ENCODE data around the gene STK17B.
"Not testable (repeated sequence)": the region's sequence is repeated elsewhere in the genome, so short reads cannot be mapped to it uniquely, and the experiment has no call there.

The STK17B gene

GRCh38 chr2:196105951-196106350, 65.4 kb downstream of the STK17B start:
- DNase-seq = no peak

DNA sequence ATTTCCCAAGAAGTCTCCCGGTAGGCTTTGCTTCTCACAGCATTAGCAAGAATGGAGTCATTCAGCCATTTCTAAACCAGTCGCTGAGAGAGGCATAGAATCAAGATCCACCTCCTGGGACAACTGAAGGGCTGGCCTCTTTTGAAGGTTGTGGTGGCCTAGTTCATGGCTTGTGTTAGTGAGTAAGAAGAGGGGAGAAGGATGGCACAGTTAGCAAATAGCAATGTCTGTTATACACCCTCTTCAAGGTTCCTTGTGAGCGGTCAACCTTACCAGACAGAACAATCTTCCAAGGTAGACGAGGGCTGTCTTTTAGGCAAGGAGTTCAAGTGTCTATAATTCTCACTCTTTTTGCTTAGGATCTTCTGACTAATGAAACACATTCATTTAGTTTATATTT, 67.3 kb downstream of the STK17B start:
- DNase-seq = no peak

GRCh38 chr2:196103626-196104025, 67.8 kb downstream of the STK17B start:
- no peak for DNase-seq

DNA sequence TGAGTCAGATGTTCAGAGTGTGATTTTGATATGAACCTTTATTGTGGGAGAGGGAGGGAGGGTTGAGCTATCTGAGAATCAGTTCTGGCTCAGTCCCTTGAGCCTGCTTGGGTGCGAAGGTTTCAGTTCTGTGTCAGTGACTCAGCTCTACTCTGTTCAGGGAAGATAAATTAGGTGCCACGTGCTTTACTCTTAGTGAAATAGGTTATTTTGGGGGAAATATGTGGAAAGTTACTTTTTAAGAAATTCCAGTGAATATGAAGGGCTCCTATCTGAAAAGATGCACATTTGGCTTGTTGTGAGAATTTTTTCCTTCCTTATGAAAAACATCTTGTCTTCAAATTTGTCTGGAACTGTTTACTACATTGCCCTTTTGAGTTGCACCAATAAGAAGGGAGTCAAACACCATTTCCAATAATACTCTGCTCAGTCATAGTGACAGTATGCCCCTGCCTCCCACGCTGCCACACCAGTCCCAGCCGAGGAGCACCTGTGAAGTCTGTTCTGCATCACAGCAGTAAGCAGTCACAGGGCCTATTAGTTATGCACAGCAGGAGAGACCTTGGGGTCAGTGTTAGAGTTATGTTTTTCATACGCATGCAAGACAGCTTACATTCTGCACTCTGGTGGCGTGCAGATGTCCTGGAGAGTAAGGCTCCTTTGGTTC, 69.9 kb downstream of the STK17B start:
- no peak for DNase-seq

DNA sequence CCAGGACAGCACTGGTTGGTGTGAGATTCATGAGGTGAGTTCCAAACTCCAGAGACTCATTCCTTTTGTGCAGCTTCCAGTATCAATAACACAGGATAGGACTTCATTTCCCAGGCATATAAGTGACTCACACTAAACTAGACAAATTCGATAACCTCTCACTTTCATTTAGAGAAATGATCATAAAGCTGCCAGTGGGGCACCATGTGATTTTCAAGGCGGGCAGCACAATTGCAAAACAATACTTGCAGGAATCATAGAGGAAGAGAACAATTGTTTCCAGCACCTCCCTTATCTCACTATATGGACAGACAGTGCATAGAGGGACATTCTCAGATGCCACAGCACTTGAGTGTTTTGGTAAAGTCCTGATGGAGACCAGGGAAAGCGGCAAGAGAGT, 71.5 kb downstream of the STK17B start:
- DNase-seq = no peak

DNA sequence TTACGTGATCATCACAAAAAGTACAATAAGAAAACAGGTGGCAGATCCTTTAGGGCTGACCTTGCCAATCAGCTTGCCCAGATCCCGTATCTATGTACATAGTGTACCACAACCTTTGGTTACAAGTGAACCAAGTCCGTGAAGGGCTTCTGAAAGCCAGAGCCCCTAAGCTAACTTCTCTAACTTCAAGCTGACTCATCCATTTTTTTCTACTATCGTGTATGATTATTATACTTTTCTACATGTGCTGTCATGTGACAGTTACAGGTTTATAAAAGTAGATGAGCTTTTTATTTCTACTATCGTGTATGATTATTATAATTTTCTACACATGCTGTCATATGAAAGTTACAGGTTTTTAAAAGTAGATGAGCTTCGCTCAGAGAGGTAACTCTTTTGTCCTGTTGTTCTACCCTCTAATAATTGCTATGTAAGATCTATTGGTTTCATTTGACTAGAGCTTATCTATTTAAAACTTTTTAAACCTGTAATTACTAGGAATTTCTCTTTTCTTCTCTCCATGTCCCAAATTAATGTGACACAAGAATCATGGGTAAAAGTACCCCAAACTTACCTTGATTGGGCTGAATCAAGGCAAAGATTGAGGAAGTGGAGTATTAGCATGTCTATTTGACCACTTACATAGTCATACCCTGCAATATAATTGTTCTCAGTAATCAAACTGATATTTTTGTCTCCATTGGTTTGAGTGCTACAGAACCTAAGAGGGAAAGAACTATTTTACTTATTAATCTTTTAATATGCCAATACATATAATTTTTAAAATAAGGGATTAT, 73.3 kb downstream of the STK17B start:
- DNase-seq = no peak

GRCh38 chr2:196096982-196097745, 74.2 kb downstream of the STK17B start:
- DNase-seq = no peak

- DNase-seq = no peak
Observed at GRCh38 chr2:196096264-196096663, 75.1 kb downstream of the STK17B start.

DNA sequence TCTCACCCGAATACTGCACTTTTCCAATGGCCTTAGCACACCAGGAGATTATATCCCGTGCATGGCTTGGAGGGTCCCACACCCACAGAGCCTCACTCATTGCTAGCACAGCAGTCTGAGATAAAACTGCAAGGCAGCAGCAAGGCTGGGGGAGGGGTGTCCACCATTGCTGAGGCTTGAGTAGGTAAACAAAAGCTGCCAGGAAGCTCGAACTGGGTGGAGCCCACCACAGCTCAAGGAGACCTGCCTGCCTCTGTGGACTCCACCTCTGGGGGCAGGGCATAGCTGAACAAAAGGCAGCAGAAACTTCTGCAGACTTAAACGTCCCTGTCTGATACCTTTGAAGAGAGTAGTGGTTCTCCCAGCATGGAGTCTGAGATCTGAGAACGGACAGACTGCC, 81.9 kb downstream of the STK17B start:
- DNase-seq = not testable (repeated sequence)

GRCh38 chr2:196088203-196088602, 83.2 kb downstream of the STK17B start:
- no peak for DNase-seq

DNA sequence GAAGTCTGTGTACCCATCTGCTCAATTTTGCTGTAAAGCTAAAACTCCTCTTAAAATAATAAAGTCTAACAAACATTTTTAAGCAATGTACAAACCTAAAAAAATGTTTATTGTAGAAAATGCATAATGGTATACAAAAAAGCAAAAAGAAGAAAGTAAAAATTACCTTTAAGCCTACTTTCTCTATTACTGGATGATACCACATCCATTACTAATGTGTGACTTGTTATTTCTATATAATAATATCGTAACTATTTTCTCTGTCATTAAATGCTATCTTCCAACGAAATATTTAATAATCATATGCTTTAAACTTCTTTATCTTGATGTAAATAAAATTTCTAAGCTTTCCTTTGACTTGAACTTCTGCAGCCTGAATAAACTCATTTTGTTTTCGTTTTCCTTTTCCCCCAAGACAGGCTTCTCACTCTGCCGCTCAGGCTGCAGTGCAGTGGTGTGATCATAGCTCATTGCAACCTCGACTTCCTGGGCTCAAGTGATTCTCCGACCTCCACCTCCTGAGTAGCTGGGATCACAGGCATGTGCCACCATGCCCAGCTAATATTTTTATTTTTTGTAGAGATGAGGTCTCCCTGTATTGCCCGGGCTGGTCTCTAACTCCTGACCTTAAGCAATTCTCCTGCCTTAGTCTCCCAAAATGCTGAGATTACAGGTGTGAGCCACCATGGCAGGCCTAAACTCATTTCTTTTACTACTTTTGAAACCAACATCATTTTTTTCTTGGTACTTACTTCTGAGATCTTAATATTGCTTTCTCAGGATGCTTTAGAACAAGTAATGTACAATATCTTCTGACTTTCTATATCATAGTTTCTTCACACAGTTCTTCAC, 84.6 kb downstream of the STK17B start:
- no peak for DNase-seq

DNA sequence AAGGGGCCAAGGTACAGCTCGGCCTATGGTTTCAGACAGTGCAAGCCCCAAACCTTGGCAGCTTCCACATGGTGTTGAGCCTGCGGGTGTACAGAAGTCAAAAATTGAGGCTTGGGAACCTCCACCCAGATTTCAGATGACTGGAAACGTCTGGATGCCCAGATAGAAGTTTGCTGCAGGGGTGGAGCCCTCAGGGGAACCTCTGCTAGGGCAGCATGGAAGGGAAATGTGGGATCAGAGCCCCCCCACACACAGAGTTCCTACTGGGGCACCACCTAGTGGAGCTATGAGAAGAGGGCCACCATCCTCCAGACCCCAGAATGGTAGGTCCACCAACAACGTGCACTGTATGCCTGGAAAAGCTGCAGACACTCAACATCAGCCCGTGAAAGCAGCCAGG, 87.8 kb downstream of the STK17B start:
- DNase-seq = no peak
